ENCODE results near the gene SHC4. TPM values are rescaled to one million over a fixed set of nuclear protein-coding genes. Genes with fewer than 3 reads are reported as not detected.

SHC4 gene
- total and polyA plus RNA-seq, 9 of the 15 experiments (the other 6 are each of a cell fraction or from before 2014, with no cell fraction given): 0.43 to 1.2 (median 0.67) TPM

- Histone ChIP-seq H3K36me3 (ENCODE audit: control insufficient read depth, insufficient read depth, low read length) (peaks cover 77% of the 10 kb centered on the region), H3K9me3 (replicated peaks; ENCODE audit: control insufficient read depth, insufficient read depth, low read depth, low read length) (no peaks in the 10 kb centered on the region), H3K27ac (ENCODE audit: extremely low read depth, low read depth, low read length) (no peak overlapping the region), H3K9me1 (ENCODE audit: control insufficient read depth, insufficient read depth, low read length) (no peaks in the 10 kb centered on the region), H4K20me1 (replicated peaks; ENCODE audit: control insufficient read depth, insufficient read depth, low read length) (no peaks in the 10 kb centered on the region), H3K4me1 (replicated peaks in 1 of 2; ENCODE audit: control insufficient read depth in 2 of 2, insufficient read depth in 2 of 2, low read length in 2 of 2) (no peaks in the 10 kb centered on the region), H3K27me3 (ENCODE audit: control insufficient read depth in 2 of 2, insufficient read depth in 2 of 2, low read length in 2 of 2) (no peaks in the 10 kb centered on the region), H2AFZ (ENCODE audit: low read depth, low read length) (no peak overlapping the region), H3K4me3 (no peak overlapping the region), H3K9ac (ENCODE audit: insufficient read depth in 1 of 2, low read depth in 2 of 2, low read length in 2 of 2) (no peak overlapping the region), H3K79me2 (ENCODE audit: control insufficient read depth, insufficient read depth, low read length) (no peaks in the 10 kb centered on the region), H3K4me2 (ENCODE audit: insufficient read depth, low read length) (no peak overlapping the region)
- ChIA-PET POLR2A (no interaction called here), CTCF (ENCODE audit: low intra/inter-chr PET ratio) (no interaction called here)
- FAIRE-seq: no peak
- BruUV-seq (replicated peaks): no TSS peak
- intact Hi-C loops (cut with micrococcal nuclease) (no loop called here), in situ Hi-C loops (cut with MboI) (no loop called here)
- no peak for ATAC-seq
- WGBS (ENCODE audit: insufficient coverage, low coverage, missing lambda C conversion rate): 92% methylated on average over 2 of the region's 2 CpGs
- TF ChIP-seq SNRNP70 (optimal IDR thresholded peaks at IDR 0.05; ENCODE audit: low read depth, low read length) (no peak), ZBED1 (IDR thresholded peaks at IDR 0.05) (no peak), CBX3 (IDR thresholded peaks at IDR 0.05; ENCODE audit: borderline replicate concordance in 1 of 2, low read length in 2 of 2) (no peak), PCBP1 (IDR thresholded peaks at IDR 0.05; ENCODE audit: low read depth, low read length, poor library complexity, severe bottlenecking) (no peak), TAF15 (IDR thresholded peaks at IDR 0.05; ENCODE audit: low read depth, low read length) (no peak), MAFG (tag; conservative IDR thresholded peaks at IDR 0.05) (no peak), ZNF444 (CRISPR knock-in tag; IDR thresholded peaks at IDR 0.05) (no peak), BRF2 (IDR thresholded peaks at IDR 0.05; ENCODE audit: borderline replicate concordance, insufficient read depth, insufficient read length) (no peak), FOXP4 (CRISPR knock-in tag; IDR thresholded peaks at IDR 0.05; ENCODE audit: borderline replicate concordance) (no peak), ZNF551 (CRISPR knock-in tag; IDR thresholded peaks at IDR 0.05) (no peak), PHF8 (IDR thresholded peaks at IDR 0.05; ENCODE audit: borderline replicate concordance, low read length) (no peak), GATAD2B (IDR thresholded peaks at IDR 0.05; ENCODE audit: borderline replicate concordance) (no peak), BRD9 (IDR thresholded peaks at IDR 0.05; ENCODE audit: low read depth, partially characterized antibody) (no peak), CCNT2 (IDR thresholded peaks at IDR 0.05; ENCODE audit: borderline replicate concordance, extremely low read depth, insufficient read length, low read depth, low read length) (no peak)
- DNase-seq (ENCODE audit: extremely low read depth in 1 of 4, low spot score in 3 of 4): no peak
Measured at GRCh38 chr15:48781017-48781416, 182.7 kb downstream of the SHC4 start.

All from K562 (cell line).